Body of pancreas (tissue), 4 donors: ENCODE results near the gene SFXN2. TPM values are rescaled to one million over a fixed set of nuclear protein-coding genes. Genes with fewer than 3 reads are reported as not detected.

Source experiments
- ATAC-seq: fragments of 150-250 bp; one replicate; pipeline ENCODE4 v1.9.1; 2016
- DNase-seq, 4 donors: peaks; one replicate each; pipeline ENCODE4 v3.0.0-alpha.2; 2019
- H3K27ac ChIP-seq, 4 donors: fragments of 200-600 bp; sonication (generic); 1 replicate in 3 of 4; 2 replicates in 1 of 4; pipeline versions ENCODE4 v1.5.1 to v1.6.1; 2016 to 2019; ENCODE audit warnings: mild to moderate bottlenecking in 1 of 4, mixed read lengths in 1 of 4, moderate library complexity in 1 of 4
- H3K27me3 ChIP-seq, 2 donors: fragments of 200-600 bp; sonication (generic); one replicate each; pipeline ENCODE4 v1.6.0; 2016; ENCODE audit warnings: mild to moderate bottlenecking in 1 of 2
- H3K36me3 ChIP-seq, 2 donors: fragments of 200-600 bp; sonication (generic); replicated peaks in 1 of 2; 2 replicates each; pipeline ENCODE4 v1.5.1; 2016; ENCODE audit warnings: low read depth in 2 of 2; ENCODE audit not compliant: insufficient read depth in 1 of 2
- H3K4me1 ChIP-seq: fragments of 200-600 bp; sonication (generic); one replicate; pipeline ENCODE4 v1.6.0; 2016
- H3K4me3 ChIP-seq, 2 donors: fragments of 200-600 bp; sonication (generic); 1 replicate in 1 of 2; 2 replicates in 1 of 2; pipeline ENCODE4 v1.5.1; 2016 to 2019
- H3K9me3 ChIP-seq, 3 donors: fragments of 200-600 bp; sonication (generic); 1 replicate in 2 of 3; 2 replicates in 1 of 3; pipeline ENCODE4 v1.5.1; 2016
- POLR2A ChIP-seq, 3 donors: fragments of 450-650 bp; IDR thresholded peaks; one replicate each; pipeline ENCODE4 v1.6.1; 2016; ENCODE audit warnings: antibody characterized with exemption in 3 of 3, mild to moderate bottlenecking in 2 of 3
- WGBS, 2 donors: methylation state at CpG; one replicate each; pipeline ENCODE4 v1.1.5; 2017; 5-methylcytosine and 5-hydroxymethylcytosine counted together
- intact Hi-C: fragments of 100-400 bp; cut with DNase I; formaldehyde crosslinking; loops from one replicate; pipeline ENCODE4 v1.15.1; 2023
- total RNA-seq, 2 donors: library from RNA; depleted of rRNA; stranded (reverse); fragments of >200 nt; gene quantifications; one replicate each; pipeline ENCODE4 v1.1.0, GENCODE V29; 2016
- TF ChIP-seq, protein P1 (sequence below), 7 experiments: fragments of 450-650 bp in 4 of 7; fragments of 200-600 bp in 3 of 7; sonication (generic) in 3 of 7; IDR thresholded peaks; one replicate each; pipeline ENCODE4 v1.5.1; 2016 to 2019; ENCODE audit warnings: antibody characterized with exemption in 7 of 7

SFXN2 gene
- total RNA-seq, 2 donors from 2014 or later, result 2.1 to 7.3 TPM

DNA sequence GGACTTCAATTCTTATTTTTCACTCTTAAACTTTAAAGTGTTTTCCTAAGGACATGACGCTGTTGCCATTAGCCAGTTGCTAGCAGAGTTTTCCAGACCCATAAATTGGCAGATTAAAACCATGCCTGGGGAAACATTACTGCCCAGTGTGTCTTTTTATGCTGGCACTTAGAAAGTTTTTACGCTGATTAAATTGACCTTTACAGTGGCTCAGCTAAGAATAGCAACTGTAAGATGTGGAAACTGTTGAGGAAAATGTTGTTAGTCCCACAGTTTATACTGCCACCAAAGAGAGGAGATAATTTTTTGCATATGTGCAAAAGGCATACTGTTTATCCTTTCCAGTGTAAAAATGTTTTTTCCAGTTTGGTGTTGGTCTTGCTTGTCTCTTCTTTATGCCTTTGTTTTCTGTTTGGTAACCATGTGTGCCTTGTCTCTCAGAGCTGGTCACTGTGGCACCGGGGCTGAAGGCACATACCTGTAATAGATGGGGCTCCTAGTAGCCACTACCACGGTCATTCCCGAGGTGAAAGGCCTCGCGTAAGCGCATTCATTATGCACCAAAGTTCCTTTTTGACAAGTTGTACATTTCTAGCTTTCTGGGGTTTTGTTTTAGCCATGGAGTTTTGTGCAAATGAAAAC lies 77.4 kb downstream of the SFXN2 start:
- ATAC-seq, result no peak
- 83 to 87% methylated on average over 8 of the region's 8 CpGs for WGBS, 2 donors

More for the DNA sequence above, 77.4 kb downstream of the SFXN2 start:
- intact Hi-C loops, result no loop called here
- H3K36me3 ChIP-seq, result no peaks in the 10 kb centered on the region
- no peak for DNase-seq
- TF ChIP-seq, protein P1, sequence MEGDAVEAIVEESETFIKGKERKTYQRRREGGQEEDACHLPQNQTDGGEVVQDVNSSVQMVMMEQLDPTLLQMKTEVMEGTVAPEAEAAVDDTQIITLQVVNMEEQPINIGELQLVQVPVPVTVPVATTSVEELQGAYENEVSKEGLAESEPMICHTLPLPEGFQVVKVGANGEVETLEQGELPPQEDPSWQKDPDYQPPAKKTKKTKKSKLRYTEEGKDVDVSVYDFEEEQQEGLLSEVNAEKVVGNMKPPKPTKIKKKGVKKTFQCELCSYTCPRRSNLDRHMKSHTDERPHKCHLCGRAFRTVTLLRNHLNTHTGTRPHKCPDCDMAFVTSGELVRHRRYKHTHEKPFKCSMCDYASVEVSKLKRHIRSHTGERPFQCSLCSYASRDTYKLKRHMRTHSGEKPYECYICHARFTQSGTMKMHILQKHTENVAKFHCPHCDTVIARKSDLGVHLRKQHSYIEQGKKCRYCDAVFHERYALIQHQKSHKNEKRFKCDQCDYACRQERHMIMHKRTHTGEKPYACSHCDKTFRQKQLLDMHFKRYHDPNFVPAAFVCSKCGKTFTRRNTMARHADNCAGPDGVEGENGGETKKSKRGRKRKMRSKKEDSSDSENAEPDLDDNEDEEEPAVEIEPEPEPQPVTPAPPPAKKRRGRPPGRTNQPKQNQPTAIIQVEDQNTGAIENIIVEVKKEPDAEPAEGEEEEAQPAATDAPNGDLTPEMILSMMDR (IDR thresholded peaks at IDR 0.05), result no peak
- TF ChIP-seq POLR2A (IDR thresholded peaks at IDR 0.05), result no peak
- H3K4me1 ChIP-seq, result peaks cover 6% of the 10 kb centered on the region
- no peaks in the 10 kb centered on the region for H3K27me3 ChIP-seq
- H3K27ac ChIP-seq, result no peak overlapping the region
- H3K9me3 ChIP-seq, result no peaks in the 10 kb centered on the region
- no peak overlapping the region for H3K4me3 ChIP-seq

Other genes starting within 250 kb of the SFXN2 start
- gene ACTR1A, start 211.9 kb upstream of the SFXN2 start, total RNA-seq, result 10 to 100 TPM; 35.5 to 55.0 TPM
- 1 to 10 TPM; 3.1 to 6.6 TPM for gene SUFU, start 210.7 kb upstream of the SFXN2 start, total RNA-seq
- gene TRIM8, start 70.2 kb upstream of the SFXN2 start, total RNA-seq, result 100 to 1,000 TPM; 121 to 156 TPM
- 1 to 10 TPM; 1.8 to 4.0 TPM for gene ARL3, start 239 bp upstream of the SFXN2 start, total RNA-seq
- gene WBP1L, start 29.3 kb downstream of the SFXN2 start, total RNA-seq, result 10 to 100 TPM; 30.6 to 55.4 TPM
- not detected for gene CYP17A1, start 122.8 kb downstream of the SFXN2 start, total RNA-seq
- 10 to 100 TPM; 12.9 to 13.2 TPM for gene BORCS7, start 139.6 kb downstream of the SFXN2 start, total RNA-seq
- 1 to 10 TPM; 4.0 to 4.7 TPM for gene AS3MT, start 154.8 kb downstream of the SFXN2 start, total RNA-seq
- 1 to 10 TPM; 3.4 to 5.3 TPM for gene CNNM2, start 203.7 kb downstream of the SFXN2 start, total RNA-seq